ENCODE results near the gene LRRC42.

Gene LRRC42

GRCh38 chr1:53942127-53942957, 3.8 kb upstream of the LRRC42 start:
- DNase-seq: no peak

DNA sequence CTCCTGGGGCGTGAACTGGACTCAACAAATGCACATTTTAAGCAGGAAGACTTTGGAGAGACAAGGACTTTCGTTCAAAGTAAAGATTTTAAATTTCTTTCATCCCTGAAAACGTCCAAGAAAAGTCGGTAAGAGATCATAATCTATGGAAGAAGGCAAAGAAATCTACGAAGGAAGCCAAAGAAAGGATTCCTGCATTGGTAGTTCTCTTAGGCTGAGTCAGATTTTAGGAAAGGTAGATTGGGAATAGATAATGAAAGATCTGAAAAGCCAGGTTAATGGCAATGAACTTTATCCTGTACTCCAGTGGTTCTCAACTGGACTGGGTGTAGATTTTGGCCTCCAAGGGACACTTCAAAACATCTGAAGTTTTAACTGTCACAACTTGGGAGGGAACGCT, 3.1 kb upstream of the LRRC42 start:
- no peak for DNase-seq

GRCh38 chr1:53943490-53944043, 2.6 kb upstream of the LRRC42 start:
- no peak for DNase-seq

- DNase-seq: no peak
Observed at GRCh38 chr1:53944469-53945182, 1.5 kb upstream of the LRRC42 start.

DNA sequence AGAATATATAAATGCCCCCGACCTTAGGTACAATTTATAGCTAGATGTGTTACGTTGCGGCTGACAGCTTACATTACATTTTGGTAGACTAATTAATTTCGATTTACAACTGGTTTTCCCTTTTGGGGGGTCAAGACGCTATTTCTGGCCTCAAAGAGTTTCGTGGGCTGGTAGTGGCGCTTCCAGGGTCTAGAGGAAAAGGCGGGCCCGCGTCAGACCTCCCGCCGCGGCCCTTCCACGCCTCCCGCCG, 1.0 kb upstream of the LRRC42 start:
- no peak for DNase-seq

DNA sequence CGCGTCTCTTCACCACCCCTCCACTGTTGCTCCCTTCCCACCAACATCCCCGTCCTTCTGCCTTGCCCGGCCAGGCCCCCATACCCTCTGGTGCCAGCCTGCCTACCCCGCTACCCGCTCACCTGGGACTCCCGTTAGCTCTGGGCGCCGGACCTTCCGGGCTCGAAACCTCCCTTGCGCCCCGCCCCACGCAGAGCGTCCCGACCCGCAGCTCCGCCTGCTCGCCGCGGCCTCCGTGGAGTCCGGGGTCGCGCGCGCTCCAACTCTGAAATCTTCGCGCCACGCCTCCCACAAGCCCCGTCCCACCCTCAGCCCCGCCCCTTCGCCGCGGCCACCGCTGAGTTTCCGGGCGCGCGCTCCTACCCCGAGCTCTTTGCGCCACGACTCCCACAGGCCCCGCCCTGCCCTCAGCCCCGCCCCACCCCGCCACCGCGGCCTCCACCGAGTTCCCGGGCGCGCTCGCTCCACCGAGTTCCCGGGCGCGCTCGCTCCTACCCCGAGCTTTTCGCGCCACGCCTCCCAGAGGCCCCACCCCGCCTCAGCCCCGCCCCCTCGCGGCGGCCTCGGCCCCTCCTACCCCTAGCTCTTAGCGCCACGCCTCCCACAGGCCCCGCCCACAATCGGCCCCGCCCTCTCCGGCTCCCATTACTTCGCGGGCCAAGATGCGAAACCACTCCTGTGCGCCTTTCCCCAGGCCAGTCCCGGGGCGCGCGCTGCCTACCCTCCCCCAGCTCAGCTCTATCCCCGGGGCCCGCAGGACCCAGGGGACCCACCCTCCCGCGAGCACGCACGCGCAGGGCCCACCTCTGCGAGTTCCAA, 508 bp upstream of the LRRC42 start, which contains the start of gene IFT25:
Gene IFT25 (minus strand): TSS at position 267 of the 819 bp plus-strand sequence. CDS start 5,617 bp downstream, outside the sequence.
- DNase-seq: peak; percentile 99

DNA sequence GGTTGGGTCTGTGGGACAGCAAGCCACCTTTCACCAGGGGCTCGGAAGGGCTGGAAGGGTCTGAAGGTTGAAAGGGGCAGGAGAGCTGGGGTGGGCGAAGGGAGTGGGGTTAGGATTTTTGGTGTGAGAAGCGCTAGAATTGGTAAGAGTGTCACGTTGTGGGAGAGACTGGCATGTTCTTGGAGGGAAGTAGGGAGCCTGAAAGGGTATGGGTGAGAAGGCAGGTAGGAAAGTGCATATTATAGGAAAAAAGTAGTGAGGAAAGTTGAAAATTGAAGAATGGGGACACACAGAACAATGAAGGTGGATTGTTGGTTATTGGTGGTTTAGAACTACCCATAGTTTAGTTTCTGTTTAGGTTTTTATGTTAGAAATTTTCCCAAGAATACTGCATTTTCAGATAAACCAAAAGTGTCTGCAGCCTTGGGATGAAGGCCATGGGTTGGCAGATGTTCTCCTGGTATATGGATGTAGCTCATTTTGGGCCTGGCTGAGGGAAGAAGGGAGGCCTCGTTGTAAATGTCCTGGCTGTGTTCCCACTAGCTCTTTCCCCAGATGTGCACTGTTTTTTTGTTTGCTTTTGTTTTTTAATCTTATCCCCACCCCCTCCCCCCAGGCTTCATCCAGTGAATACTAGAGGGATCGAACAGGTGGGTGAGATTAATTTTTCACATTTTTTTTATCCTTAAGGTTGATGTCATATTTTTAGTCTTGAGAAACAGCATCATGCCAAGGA, 1.2 kb downstream of the LRRC42 start:
- peak; percentile 2 for DNase-seq

GRCh38 chr1:53948291-53948690, 2.1 kb downstream of the LRRC42 start:
- DNase-seq: no peak

DNA sequence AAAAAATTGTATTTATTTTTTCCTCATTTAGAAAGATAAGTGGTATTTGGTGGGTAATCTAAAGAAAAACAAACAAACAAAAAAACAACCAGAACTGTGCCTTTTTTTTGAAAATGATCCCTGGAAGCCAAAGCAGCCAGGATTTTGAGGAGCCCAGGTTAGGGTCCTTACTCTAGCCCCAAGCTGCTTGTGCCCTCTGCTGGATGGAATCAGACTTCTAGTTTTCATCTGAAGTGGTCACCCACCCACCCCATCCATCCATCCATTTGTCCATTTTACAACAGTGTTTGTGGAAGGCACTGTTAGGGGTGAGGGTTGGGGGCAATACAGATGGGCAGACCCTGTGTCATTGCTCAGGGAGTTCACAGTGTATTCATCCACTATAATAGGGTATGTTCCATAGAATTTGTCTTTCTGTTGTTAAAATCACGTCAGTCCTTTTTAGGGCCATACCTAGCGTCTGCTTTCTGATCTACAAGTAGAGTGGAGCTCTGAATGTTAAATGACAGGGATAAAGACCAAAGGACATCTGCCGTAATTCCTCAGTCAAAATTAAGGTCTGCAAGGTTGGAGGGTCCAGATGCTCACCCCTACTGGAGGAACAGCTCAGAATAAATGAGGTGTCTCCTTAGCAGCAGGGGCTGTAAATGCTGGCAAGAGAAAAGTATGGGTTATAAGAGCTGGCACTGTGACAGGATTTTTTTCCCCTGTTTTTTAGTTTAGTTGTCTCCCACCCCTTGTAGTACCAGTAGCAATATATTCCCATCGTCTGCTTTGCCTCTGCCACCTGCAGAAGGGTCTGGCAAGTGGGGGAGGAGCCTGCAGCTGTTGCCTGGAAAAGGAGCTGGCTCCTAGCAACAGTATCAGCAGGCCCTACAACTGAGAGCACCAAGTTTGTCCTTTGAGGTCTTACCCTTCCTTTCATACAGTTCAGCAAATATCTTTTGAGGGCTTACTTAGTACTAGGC, 3.2 kb downstream of the LRRC42 start:
- peak; percentile 4 for DNase-seq

- no peak for DNase-seq
Observed at GRCh38 chr1:53951697-53952096, 5.5 kb downstream of the LRRC42 start.

- DNase-seq: no peak
Observed at GRCh38 chr1:53954128-53954527, 8.0 kb downstream of the LRRC42 start.

DNA sequence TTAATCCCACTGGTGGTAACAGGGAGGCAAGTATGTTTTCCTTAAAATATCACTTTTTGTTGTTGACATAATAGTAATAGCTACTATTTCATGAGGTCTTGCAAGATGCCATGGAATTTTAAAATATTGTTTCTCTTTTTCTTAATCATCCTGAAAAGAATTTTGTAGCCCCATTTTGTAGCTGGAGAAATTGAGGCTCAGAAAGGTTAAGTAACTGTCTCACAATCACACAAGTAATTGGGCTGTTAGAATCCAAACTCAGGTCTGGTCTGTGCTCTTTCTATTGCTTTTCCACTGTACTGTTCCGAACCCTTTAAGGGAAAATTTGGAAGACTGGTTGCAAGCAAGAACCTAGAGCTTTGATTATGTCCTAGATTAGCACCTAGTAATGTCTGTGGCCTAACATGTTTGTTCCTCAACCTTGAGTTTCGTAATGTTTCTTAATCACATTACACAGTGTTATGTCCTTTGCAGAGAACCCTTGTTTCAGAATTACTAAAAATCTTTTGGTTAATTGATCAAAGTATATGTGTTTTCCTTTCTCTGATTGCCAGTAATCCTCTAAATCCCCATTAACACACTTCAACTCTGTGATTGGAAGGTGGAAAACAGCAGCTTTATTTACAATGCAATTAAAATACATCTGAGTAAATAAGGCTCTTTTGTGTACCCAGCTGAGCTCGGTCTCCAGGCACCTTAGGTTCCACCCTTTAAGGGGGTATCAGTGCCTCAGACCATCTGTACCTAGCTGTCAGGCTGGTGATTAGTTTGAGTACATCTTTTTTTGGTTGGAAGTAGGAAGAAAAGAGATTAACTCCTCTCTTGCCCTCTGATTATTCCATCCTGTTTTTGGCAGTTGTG, 10.4 kb downstream of the LRRC42 start:
- no peak for DNase-seq

GRCh38 chr1:53957194-53957818, 11.2 kb downstream of the LRRC42 start:
- no peak for DNase-seq

DNA sequence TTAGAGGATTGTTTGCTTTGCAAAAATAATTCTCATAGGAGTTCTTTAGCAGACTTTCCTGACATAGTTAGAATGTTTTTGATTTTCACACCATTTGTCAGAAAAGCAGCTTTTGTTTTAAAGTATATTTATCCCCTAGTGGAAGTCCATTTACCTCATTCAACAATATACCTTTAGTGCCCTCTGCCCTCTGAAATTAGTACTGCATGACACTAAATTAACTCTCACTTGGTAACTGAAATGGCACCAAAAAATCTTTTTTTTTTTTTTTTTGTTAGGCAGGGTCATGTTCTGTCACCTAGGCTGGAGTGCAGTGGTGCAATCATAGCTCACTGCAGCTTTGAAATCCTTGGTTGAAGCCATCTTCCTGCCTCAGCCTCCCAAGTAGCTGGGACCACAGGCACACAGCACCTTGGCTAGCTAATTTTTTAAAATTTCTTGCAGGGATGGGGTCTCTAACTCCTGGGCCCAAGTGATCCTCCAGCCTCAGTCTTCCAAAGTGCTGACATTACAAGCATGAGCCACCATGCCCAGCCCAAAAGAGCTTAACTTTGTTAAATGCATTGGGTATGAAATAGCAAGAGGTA, 13.6 kb downstream of the LRRC42 start:
- peak; percentile 25 for DNase-seq

- no peak for DNase-seq
Observed at GRCh38 chr1:53962395-53962794, 16.2 kb downstream of the LRRC42 start.

GRCh38 chr1:53963460-53963859, 17.3 kb downstream of the LRRC42 start:
- no peak for DNase-seq

- DNase-seq: no peak
Observed at GRCh38 chr1:53964109-53964508, 18.0 kb downstream of the LRRC42 start.

DNA sequence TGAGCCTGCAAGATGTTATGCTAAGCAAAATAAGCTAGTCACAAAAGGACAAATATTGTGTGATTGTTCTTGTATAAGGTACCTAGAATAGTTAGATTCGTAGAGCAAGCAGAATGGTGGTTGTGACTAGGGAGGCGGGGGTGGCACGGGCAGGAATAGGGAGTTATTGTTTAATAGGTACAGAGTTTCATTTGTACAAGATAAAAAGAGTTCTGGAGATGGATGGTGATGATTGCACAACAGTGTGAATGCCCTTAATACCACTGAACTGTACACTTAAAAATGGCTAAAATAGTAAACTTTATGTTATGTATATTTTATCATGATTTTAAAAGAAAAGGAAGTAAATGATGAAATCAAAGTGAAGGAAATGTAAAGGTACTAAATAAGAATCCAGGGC, 20.6 kb downstream of the LRRC42 start:
- DNase-seq: no peak

- no peak for DNase-seq
Observed at GRCh38 chr1:53967409-53968124, 21.4 kb downstream of the LRRC42 start.

All from KG1 (cell line).